CD14-positive monocyte (primary cell): Measurements from ENCODE around the gene LASP1. TPM values are rescaled to one million over a fixed set of nuclear protein-coding genes. Genes with fewer than 3 reads are reported as not detected.

Source experiments
- DNase-seq, 3 donors: peaks; one replicate each; pipeline ENCODE4 v3.0.0-alpha.2; 2011 to 2022
- H2AFZ ChIP-seq: 2 replicates; pipeline ENCODE4 v1.6.0; 2012; ENCODE audit warnings: mild to moderate bottlenecking, low read depth, low read length, inconsistent platforms; ENCODE audit not compliant: insufficient read depth, poor library complexity, severe bottlenecking
- H3K27ac ChIP-seq, 2 donors: 1 replicate in 1 of 2; 2 replicates in 1 of 2; pipeline ENCODE4 v1.5.1; 2012 to 2013; ENCODE audit warnings: low read length in 2 of 2, control low read depth in 1 of 2, inconsistent platforms in 1 of 2, low read depth in 1 of 2, mild to moderate bottlenecking in 1 of 2
- H3K27me3 ChIP-seq, 2 donors: one replicate each; pipeline versions ENCODE4 v1.6.0 to v1.6.1; 2011 to 2013; ENCODE audit warnings: low read length in 2 of 2; ENCODE audit not compliant: control insufficient read depth in 2 of 2, insufficient read depth in 2 of 2
- H3K36me3 ChIP-seq, 2 donors: replicated peaks in 1 of 2; 1 replicate in 1 of 2; 2 replicates in 1 of 2; pipeline versions ENCODE4 v1.5.1 to v1.6.1; 2012 to 2013; ENCODE audit warnings: low read length in 2 of 2, control low read depth in 1 of 2, inconsistent platforms in 1 of 2, mild to moderate bottlenecking in 1 of 2; ENCODE audit not compliant: insufficient read depth in 2 of 2, control insufficient read depth in 1 of 2
- H3K4me1 ChIP-seq, 2 donors: 1 replicate in 1 of 2; 2 replicates in 1 of 2; pipeline versions ENCODE4 v1.5.1 to v1.6.1; 2012 to 2013; ENCODE audit warnings: low read length in 2 of 2, control low read depth in 1 of 2, inconsistent platforms in 1 of 2, mild to moderate bottlenecking in 1 of 2, moderate library complexity in 1 of 2; ENCODE audit not compliant: insufficient read depth in 2 of 2, control insufficient read depth in 1 of 2
- H3K4me2 ChIP-seq: replicated peaks from 2 replicates; pipeline ENCODE3; 2012; ENCODE audit warnings: low read length, moderate library complexity, mild to moderate bottlenecking; ENCODE audit not compliant: poor library complexity, severe bottlenecking; ENCODE audit errors: extremely low read depth
- H3K4me3 ChIP-seq, 3 experiments: fragments of 200-600 bp in 1 of 3; sonication (generic) in 1 of 3; replicated peaks in 1 of 3; 1 replicate in 2 of 3; 2 replicates in 1 of 3; pipeline ENCODE4 v1.5.1; 2011 to 2013; ENCODE audit warnings: low read length in 3 of 3, mild to moderate bottlenecking in 3 of 3, control low read depth in 2 of 3, low read depth in 2 of 3, inconsistent platforms in 1 of 3, moderate library complexity in 1 of 3
- H3K79me2 ChIP-seq: 2 replicates; pipeline ENCODE4 v1.6.0; 2012; ENCODE audit warnings: mild to moderate bottlenecking, control low read depth, inconsistent platforms, low read length, moderate library complexity; ENCODE audit not compliant: insufficient read depth
- H3K9ac ChIP-seq: 2 replicates; pipeline ENCODE4 v1.6.0; 2017; ENCODE audit warnings: low read length, mild to moderate bottlenecking; ENCODE audit not compliant: insufficient read depth, poor library complexity, severe bottlenecking
- H3K9me3 ChIP-seq, 2 donors: replicated peaks in 1 of 2; 1 replicate in 1 of 2; 2 replicates in 1 of 2; pipeline versions ENCODE4 v1.5.1 to v1.6.1; 2012 to 2013; ENCODE audit warnings: low read length in 2 of 2, control low read depth in 1 of 2; ENCODE audit not compliant: control insufficient read depth in 1 of 2, insufficient read depth in 1 of 2
- H4K20me1 ChIP-seq: 2 replicates; pipeline ENCODE4 v1.6.0; 2012; ENCODE audit warnings: mild to moderate bottlenecking, low read length, control low read depth, moderate library complexity; ENCODE audit not compliant: insufficient read depth
- H3K27ac Mint-ChIP-seq, 7 donors: one replicate each; pipeline ENCODE4 v1.8.0; 2020; ENCODE audit warnings: mild to moderate bottlenecking in 7 of 7, mixed read lengths in 7 of 7, moderate library complexity in 6 of 7, inconsistent platforms in 2 of 7
- H3K27me3 Mint-ChIP-seq, 3 donors: one replicate each; pipeline ENCODE4 v1.8.0; 2021 to 2022; ENCODE audit warnings: low read depth in 3 of 3, mild to moderate bottlenecking in 3 of 3, mixed read lengths in 3 of 3, moderate library complexity in 3 of 3, inconsistent platforms in 1 of 3
- H3K36me3 Mint-ChIP-seq, 2 donors: one replicate each; pipeline ENCODE4 v1.8.0; 2020; ENCODE audit warnings: mixed read lengths in 2 of 2, inconsistent platforms in 1 of 2, mild to moderate bottlenecking in 1 of 2
- H3K4me1 Mint-ChIP-seq: one replicate; pipeline ENCODE4 v1.8.0; 2020; ENCODE audit warnings: mild to moderate bottlenecking, mixed read lengths
- H3K4me3 Mint-ChIP-seq, 2 donors: one replicate each; pipeline ENCODE4 v1.8.0; 2020; ENCODE audit warnings: mild to moderate bottlenecking in 2 of 2, mixed read lengths in 2 of 2, moderate library complexity in 1 of 2
- H3K9me3 Mint-ChIP-seq, 7 donors: one replicate each; pipeline ENCODE4 v1.8.0; 2020 to 2022; ENCODE audit warnings: mixed read lengths in 7 of 7, mild to moderate bottlenecking in 6 of 7, moderate library complexity in 6 of 7, inconsistent platforms in 2 of 7
- WGBS: methylation state at CpG from one replicate; pipeline ENCODE4 v1.1.5; 2013; ENCODE audit warnings: missing lambda C conversion rate; ENCODE audit not compliant: insufficient coverage; 5-methylcytosine and 5-hydroxymethylcytosine counted together
- intact Hi-C, 2 donors: fragments of 100-400 bp; cut with micrococcal nuclease; formaldehyde crosslinking; loops; one replicate each; pipeline versions ENCODE4 v1.15.0 to v1.15.1; 2023
- polyA plus RNA-seq, 3 donors: library from polyadenylated mRNA; depleted of rRNA in 1 of 3; unstranded in 2 of 3; stranded (reverse) in 1 of 3; fragments of 300-500 nt in 2 of 3; fragments of >200 nt in 1 of 3; fragmentation: Illumina TruSeq in 2 of 3; gene quantifications; 1 replicate in 2 of 3; 2 replicates in 1 of 3; pipeline ENCODE4 v1.2.3, GENCODE V29; 2012 to 2021
- TF ChIP-seq, protein P1 (sequence below): fragments of 200-600 bp; IDR thresholded peaks from one replicate; pipeline ENCODE4 v1.8.0; 2022; ENCODE audit warnings: antibody characterized with exemption, mild to moderate bottlenecking

LASP1 gene
- polyA plus RNA-seq, 3 donors: 55.9 to 93.7 (median 70.6) TPM

DNA sequence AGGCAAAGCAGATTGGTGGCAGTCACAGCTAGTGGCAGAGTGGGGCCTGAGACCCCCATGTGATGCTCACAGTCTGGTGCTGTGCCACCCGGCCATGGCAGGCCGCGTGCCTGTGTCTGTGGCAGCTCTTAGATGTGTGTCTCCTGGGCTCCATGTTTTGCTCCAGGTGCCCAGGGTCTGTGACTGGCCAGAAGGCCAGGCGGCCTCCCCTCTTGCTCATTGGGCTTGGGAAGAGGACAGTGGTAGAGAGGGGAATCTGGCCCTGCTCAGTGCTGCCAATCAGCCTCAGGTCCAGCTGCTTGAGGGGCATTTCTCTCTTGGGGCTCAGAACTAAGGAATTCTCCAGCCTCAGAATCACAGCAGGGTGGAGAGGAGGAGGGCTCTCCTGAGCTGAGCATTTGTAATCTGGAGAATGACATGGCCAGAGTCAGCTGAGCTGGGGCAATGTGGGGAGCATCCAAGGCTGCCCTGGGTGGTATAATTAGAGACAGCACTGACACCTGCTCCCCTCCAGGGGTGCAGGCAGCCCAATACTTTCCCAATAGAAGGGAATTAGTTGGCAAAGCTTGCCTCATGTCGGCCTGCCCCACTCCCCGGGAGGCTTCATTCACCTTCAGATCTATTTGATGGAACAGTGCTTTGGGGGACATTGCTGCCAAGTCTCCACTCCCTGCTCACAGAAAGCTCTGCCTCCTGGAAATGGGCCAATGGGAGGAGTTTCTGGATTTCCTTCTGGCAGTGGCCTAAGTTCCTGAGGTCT lies 52.9 kb downstream of the LASP1 start:
- Mint-ChIP-seq H3K4me1 (peaks cover 55% of the 10 kb centered on the region), H3K4me3 (no peak overlapping the region), H3K27me3 (no peaks in the 10 kb centered on the region), H3K9me3 (no peaks in the 10 kb centered on the region), H3K36me3 (peaks cover 25 to 38% of the 10 kb centered on the region in 2 donors), H3K27ac (peak overlapping the region; percentile 37 to 80 (median 72))
- H3K9ac ChIP-seq: no peak overlapping the region
- peaks cover 50% of the 10 kb centered on the region for H4K20me1 ChIP-seq
- intact Hi-C loops: no loop called here
- DNase-seq: no peak
- no peak overlapping the region for H2AFZ ChIP-seq
- peaks cover 29 to 36% of the 10 kb centered on the region in 2 donors for H3K36me3 ChIP-seq
- peak overlapping the region; percentile 6 to 60 for H3K27ac ChIP-seq
- no peaks in the 10 kb centered on the region for H3K27me3 ChIP-seq
- no peaks in the 10 kb centered on the region for H3K9me3 ChIP-seq
- H3K4me2 ChIP-seq: no peak overlapping the region
- H3K79me2 ChIP-seq: no peaks in the 10 kb centered on the region
- 92% methylated on average over 4 of the region's 6 CpGs for WGBS
- TF ChIP-seq, protein P1, sequence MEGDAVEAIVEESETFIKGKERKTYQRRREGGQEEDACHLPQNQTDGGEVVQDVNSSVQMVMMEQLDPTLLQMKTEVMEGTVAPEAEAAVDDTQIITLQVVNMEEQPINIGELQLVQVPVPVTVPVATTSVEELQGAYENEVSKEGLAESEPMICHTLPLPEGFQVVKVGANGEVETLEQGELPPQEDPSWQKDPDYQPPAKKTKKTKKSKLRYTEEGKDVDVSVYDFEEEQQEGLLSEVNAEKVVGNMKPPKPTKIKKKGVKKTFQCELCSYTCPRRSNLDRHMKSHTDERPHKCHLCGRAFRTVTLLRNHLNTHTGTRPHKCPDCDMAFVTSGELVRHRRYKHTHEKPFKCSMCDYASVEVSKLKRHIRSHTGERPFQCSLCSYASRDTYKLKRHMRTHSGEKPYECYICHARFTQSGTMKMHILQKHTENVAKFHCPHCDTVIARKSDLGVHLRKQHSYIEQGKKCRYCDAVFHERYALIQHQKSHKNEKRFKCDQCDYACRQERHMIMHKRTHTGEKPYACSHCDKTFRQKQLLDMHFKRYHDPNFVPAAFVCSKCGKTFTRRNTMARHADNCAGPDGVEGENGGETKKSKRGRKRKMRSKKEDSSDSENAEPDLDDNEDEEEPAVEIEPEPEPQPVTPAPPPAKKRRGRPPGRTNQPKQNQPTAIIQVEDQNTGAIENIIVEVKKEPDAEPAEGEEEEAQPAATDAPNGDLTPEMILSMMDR: no peak
- no peak overlapping the region for H3K4me3 ChIP-seq
- H3K4me1 ChIP-seq: peaks cover 33 to 47% of the 10 kb centered on the region in 2 donors

GRCh38 chr17:38925263-38925995 lies 55.6 kb downstream of the LASP1 start, which contains the start of gene LASP1NB:
Gene LASP1NB (plus strand): TSS chr17:38925614.
- Mint-ChIP-seq H3K27me3 (no peaks in the 10 kb centered on the region), H3K4me1 (peaks cover 49% of the 10 kb centered on the region), H3K9me3 (no peaks in the 10 kb centered on the region), H3K36me3 (peaks cover 3 to 10% of the 10 kb centered on the region in 2 donors), H3K27ac (peak within 1 kb of the TSS; percentile 71 to 89 (median 84)), H3K4me3 (no peak within 1 kb of the TSS)
- H3K27me3 ChIP-seq: no peaks in the 10 kb centered on the region
- H3K4me1 ChIP-seq: peaks cover 33 to 47% of the 10 kb centered on the region in 2 donors
- peak within 1 kb of the TSS; percentile 58 to 71 for H3K27ac ChIP-seq
- no peaks in the 10 kb centered on the region for H3K9me3 ChIP-seq
- no peak for DNase-seq
- peak within 1 kb of the TSS; percentile 34 for H3K4me2 ChIP-seq
- H4K20me1 ChIP-seq: peaks cover 23% of the 10 kb centered on the region
- H3K4me3 ChIP-seq: peak within 1 kb of the TSS in 1 of 3 experiments; percentile 7
- no peaks in the 10 kb centered on the region for H3K79me2 ChIP-seq
- intact Hi-C loops: loop anchor here in 1 of 2 donors (5.0 kb wide), 1 partner anchor 43 kb away; no protein-coding TSS in a partner anchor
- TF ChIP-seq, protein P1: no peak
- peak within 1 kb of the TSS; percentile 35 for H3K9ac ChIP-seq
- WGBS: 97% methylated on average over 5 of the region's 14 CpGs
- peaks cover 2 to 9% of the 10 kb centered on the region in 2 donors for H3K36me3 ChIP-seq
- H2AFZ ChIP-seq: no peak within 1 kb of the TSS
